GM23338 (cell line): Measurements from ENCODE around the gene OMP. TPM values are rescaled to one million over a fixed set of nuclear protein-coding genes. Genes with fewer than 3 reads are reported as not detected.

Experiments used
- ATAC-seq: fragments of 200-7000 bp; cut with Tn5 transposase; 3 replicates; pipeline ENCODE4 v1.9.1; 2020
- DNase-seq: peaks from one replicate; pipeline ENCODE4 v3.0.0-alpha.2; 2015; ENCODE audit warnings: low spot score
- H2AFZ ChIP-seq: fragments of 200-600 bp; sonication (generic); 2 replicates; pipeline ENCODE4 v1.8.0; 2016; ENCODE audit warnings: antibody characterized with exemption, mild to moderate bottlenecking, moderate library complexity
- H3F3A ChIP-seq: fragments of 200-600 bp; sonication (generic); replicated peaks from 2 replicates; pipeline ENCODE4 v1.8.0; 2017; ENCODE audit warnings: antibody characterized with exemption, mixed run types, low read depth
- H3K27ac ChIP-seq: fragments of 200-600 bp; sonication (generic); 2 replicates; pipeline ENCODE4 v1.6.1; 2016; ENCODE audit warnings: low read depth
- H3K27me3 ChIP-seq: fragments of 200-600 bp; sonication (generic); 2 replicates; pipeline ENCODE4 v1.8.0; 2016; ENCODE audit warnings: mild to moderate bottlenecking, mixed run types, moderate library complexity; ENCODE audit not compliant: insufficient read depth
- H3K36me3 ChIP-seq: fragments of 200-600 bp; sonication (generic); 2 replicates; pipeline ENCODE4 v1.8.0; 2016; ENCODE audit warnings: mild to moderate bottlenecking; ENCODE audit not compliant: insufficient read depth
- H3K4me1 ChIP-seq: fragments of 200-600 bp; sonication (generic); 2 replicates; pipeline ENCODE4 v1.8.0; 2016; ENCODE audit warnings: mild to moderate bottlenecking, moderate library complexity; ENCODE audit not compliant: insufficient read depth
- H3K4me2 ChIP-seq: fragments of 200-600 bp; sonication (generic); 2 replicates; pipeline ENCODE4 v1.7.1; 2017; ENCODE audit warnings: mixed run types
- H3K4me3 ChIP-seq: fragments of 200-600 bp; sonication (generic); 2 replicates; pipeline ENCODE4 v1.6.1; 2016; ENCODE audit warnings: mixed run types
- H3K79me2 ChIP-seq: fragments of 200-600 bp; sonication (generic); replicated peaks from 2 replicates; pipeline ENCODE4 v1.8.0; 2017; ENCODE audit warnings: mild to moderate bottlenecking; ENCODE audit not compliant: insufficient read depth
- H3K9me2 ChIP-seq: fragments of 200-600 bp; sonication (generic); 2 replicates; pipeline ENCODE4 v1.8.0; 2017; ENCODE audit not compliant: insufficient read depth
- H4K20me1 ChIP-seq: fragments of 200-600 bp; sonication (generic); replicated peaks from 2 replicates; pipeline ENCODE4 v1.8.0; 2017; ENCODE audit warnings: mild to moderate bottlenecking; ENCODE audit not compliant: insufficient read depth
- H3K27ac Mint-ChIP-seq: 2 replicates; pipeline ENCODE4 v1.8.0; 2020; ENCODE audit warnings: inconsistent platforms, mild to moderate bottlenecking, moderate library complexity, mixed read lengths
- H3K27me3 Mint-ChIP-seq: 3 replicates; pipeline ENCODE4 v1.8.0; 2022; ENCODE audit warnings: low read depth, mild to moderate bottlenecking, moderate library complexity, mixed read lengths, inconsistent platforms; ENCODE audit not compliant: insufficient read depth, poor library complexity
- H3K36me3 Mint-ChIP-seq: 3 replicates; pipeline ENCODE4 v1.8.0; 2021; ENCODE audit warnings: low read depth, mild to moderate bottlenecking, inconsistent platforms, moderate library complexity, mixed read lengths
- H3K4me1 Mint-ChIP-seq: 3 replicates; pipeline ENCODE4 v1.8.0; 2020; ENCODE audit warnings: mild to moderate bottlenecking, inconsistent platforms, mixed read lengths
- H3K4me3 Mint-ChIP-seq: 3 replicates; pipeline ENCODE4 v1.8.0; 2021; ENCODE audit warnings: moderate library complexity, mild to moderate bottlenecking, inconsistent platforms, mixed read lengths
- H3K9me3 Mint-ChIP-seq: 3 replicates; pipeline ENCODE4 v1.8.0; 2020; ENCODE audit warnings: moderate library complexity, mild to moderate bottlenecking, inconsistent platforms, mixed read lengths
- POLR2AphosphoS5 ChIP-seq: IDR thresholded peaks from 2 replicates; pipeline ENCODE4 v1.6.1; 2016; ENCODE audit warnings: antibody characterized with exemption, low read depth
- STAT1 ChIP-seq: IDR thresholded peaks from one replicate; pipeline ENCODE4 v1.6.1; 2016; ENCODE audit warnings: antibody characterized with exemption; ENCODE audit not compliant: unreplicated experiment
- ZNF331 ChIP-seq: fragments of 250-450 bp; sonication (Bioruptor Pico); IDR thresholded peaks from 2 replicates; pipeline ENCODE4 v1.5.0; 2020; ENCODE audit warnings: low read depth, mild to moderate bottlenecking, moderate library complexity
- long read RNA-seq: library from polyadenylated mRNA; unstranded; transcript quantifications from one replicate; pipeline ENCODE4 v2.0.0, GENCODE V29; 2020; ENCODE audit not compliant: unreplicated experiment
- polyA plus RNA-seq: library from polyadenylated mRNA; unstranded; fragments of >200 nt; fragmentation: Nextera tagmentation; extraction: Ambion mirVana; gene quantifications from 2 replicates; pipeline ENCODE4 v1.2.1, GENCODE V29; 2016
- total RNA-seq: library from RNA; depleted of rRNA; stranded (reverse); fragments of >200 nt; shearing (Covaris generic); gene quantifications from 2 replicates; pipeline ENCODE4 v1.2.3, GENCODE V29; 2014; rRNA removed
- TF ChIP-seq, protein P1 (sequence below): fragments of 250-450 bp; sonication (Bioruptor Pico); IDR thresholded peaks from 2 replicates; pipeline ENCODE4 v1.5.0; 2020; ENCODE audit warnings: mild to moderate bottlenecking, moderate library complexity

OMP gene, protein sequence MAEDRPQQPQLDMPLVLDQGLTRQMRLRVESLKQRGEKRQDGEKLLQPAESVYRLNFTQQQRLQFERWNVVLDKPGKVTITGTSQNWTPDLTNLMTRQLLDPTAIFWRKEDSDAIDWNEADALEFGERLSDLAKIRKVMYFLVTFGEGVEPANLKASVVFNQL
- total RNA-seq (1.0 TPM in 1 of 2 replicates, not detected in the other), polyA plus RNA-seq (not detected in 2 replicates)
- long read RNA-seq = 0 reads

DNA sequence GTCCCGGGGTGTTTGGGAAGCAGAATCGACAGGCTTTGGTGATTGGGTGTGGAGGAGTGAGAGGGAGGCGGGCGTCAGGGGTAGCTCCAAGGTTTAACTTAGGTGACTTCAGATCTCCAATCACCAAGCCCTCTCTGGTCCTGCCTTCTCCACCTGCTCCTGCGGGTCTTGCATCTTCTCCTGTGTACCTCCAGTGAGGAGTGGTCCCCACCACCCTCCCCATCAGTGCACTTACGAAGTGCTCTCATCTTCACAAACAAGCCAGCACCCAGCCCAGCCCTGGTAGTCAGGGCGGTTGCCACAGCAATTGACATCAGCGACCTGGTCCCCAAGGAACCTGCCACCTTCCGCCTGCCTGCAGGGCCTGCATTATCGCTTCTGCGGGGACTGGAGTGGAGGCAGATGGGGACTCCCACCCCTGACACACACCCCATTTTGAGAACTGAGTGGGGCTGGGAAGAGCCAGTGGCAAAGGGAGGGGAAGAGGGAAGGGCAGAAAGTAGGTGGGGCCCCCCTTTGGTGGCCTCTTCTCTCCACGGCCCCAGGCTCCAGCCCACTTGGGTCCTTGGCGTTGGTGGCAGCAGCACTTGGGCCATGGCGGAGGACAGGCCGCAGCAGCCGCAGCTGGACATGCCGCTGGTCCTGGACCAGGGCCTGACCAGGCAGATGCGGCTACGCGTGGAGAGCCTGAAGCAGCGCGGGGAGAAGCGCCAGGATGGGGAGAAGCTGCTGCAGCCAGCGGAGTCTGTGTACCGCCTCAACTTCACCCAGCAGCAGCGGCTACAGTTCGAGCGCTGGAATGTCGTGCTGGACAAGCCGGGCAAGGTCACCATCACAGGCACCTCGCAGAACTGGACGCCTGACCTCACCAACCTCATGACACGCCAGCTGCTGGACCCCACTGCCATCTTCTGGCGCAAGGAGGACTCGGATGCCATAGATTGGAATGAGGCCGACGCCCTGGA, at the start of gene OMP:
Gene OMP, plus strand, starts transcription at position 595 of the 965 bp plus-strand sequence. Its CDS starts 0 bp downstream, at position 595.
- no peaks in the 10 kb centered on the region for H3K79me2 ChIP-seq
- no peak within 1 kb of the TSS for H3K27ac ChIP-seq
- Mint-ChIP-seq H3K4me3 (no peak within 1 kb of the TSS), H3K9me3 (peaks cover 17% of the 10 kb centered on the region), H3K27ac (no peak within 1 kb of the TSS), H3K27me3 (peaks cover 15% of the 10 kb centered on the region), H3K4me1 (no peaks in the 10 kb centered on the region; the same call in 2 of the 3 replicates), H3K36me3 (peaks cover 13% of the 10 kb centered on the region)
- H3F3A ChIP-seq = no peaks in the 10 kb centered on the region
- no peaks in the 10 kb centered on the region for H3K36me3 ChIP-seq
- no peak for DNase-seq
- no peak within 1 kb of the TSS for H2AFZ ChIP-seq
- H3K9me2 ChIP-seq = 0 out of 2 replicates have a peak, but pooled peaks cover 5% of the 10 kb centered on the region
- no peaks in the 10 kb centered on the region for H4K20me1 ChIP-seq
- H3K4me2 ChIP-seq = no peak within 1 kb of the TSS
- no peaks in the 10 kb centered on the region for H3K4me1 ChIP-seq
- ATAC-seq = no peak
- TF ChIP-seq ZNF331 (CRISPR knock-in tag) (no peak), STAT1 (no peak), POLR2AphosphoS5 (no peak)
- TF ChIP-seq, protein P1, sequence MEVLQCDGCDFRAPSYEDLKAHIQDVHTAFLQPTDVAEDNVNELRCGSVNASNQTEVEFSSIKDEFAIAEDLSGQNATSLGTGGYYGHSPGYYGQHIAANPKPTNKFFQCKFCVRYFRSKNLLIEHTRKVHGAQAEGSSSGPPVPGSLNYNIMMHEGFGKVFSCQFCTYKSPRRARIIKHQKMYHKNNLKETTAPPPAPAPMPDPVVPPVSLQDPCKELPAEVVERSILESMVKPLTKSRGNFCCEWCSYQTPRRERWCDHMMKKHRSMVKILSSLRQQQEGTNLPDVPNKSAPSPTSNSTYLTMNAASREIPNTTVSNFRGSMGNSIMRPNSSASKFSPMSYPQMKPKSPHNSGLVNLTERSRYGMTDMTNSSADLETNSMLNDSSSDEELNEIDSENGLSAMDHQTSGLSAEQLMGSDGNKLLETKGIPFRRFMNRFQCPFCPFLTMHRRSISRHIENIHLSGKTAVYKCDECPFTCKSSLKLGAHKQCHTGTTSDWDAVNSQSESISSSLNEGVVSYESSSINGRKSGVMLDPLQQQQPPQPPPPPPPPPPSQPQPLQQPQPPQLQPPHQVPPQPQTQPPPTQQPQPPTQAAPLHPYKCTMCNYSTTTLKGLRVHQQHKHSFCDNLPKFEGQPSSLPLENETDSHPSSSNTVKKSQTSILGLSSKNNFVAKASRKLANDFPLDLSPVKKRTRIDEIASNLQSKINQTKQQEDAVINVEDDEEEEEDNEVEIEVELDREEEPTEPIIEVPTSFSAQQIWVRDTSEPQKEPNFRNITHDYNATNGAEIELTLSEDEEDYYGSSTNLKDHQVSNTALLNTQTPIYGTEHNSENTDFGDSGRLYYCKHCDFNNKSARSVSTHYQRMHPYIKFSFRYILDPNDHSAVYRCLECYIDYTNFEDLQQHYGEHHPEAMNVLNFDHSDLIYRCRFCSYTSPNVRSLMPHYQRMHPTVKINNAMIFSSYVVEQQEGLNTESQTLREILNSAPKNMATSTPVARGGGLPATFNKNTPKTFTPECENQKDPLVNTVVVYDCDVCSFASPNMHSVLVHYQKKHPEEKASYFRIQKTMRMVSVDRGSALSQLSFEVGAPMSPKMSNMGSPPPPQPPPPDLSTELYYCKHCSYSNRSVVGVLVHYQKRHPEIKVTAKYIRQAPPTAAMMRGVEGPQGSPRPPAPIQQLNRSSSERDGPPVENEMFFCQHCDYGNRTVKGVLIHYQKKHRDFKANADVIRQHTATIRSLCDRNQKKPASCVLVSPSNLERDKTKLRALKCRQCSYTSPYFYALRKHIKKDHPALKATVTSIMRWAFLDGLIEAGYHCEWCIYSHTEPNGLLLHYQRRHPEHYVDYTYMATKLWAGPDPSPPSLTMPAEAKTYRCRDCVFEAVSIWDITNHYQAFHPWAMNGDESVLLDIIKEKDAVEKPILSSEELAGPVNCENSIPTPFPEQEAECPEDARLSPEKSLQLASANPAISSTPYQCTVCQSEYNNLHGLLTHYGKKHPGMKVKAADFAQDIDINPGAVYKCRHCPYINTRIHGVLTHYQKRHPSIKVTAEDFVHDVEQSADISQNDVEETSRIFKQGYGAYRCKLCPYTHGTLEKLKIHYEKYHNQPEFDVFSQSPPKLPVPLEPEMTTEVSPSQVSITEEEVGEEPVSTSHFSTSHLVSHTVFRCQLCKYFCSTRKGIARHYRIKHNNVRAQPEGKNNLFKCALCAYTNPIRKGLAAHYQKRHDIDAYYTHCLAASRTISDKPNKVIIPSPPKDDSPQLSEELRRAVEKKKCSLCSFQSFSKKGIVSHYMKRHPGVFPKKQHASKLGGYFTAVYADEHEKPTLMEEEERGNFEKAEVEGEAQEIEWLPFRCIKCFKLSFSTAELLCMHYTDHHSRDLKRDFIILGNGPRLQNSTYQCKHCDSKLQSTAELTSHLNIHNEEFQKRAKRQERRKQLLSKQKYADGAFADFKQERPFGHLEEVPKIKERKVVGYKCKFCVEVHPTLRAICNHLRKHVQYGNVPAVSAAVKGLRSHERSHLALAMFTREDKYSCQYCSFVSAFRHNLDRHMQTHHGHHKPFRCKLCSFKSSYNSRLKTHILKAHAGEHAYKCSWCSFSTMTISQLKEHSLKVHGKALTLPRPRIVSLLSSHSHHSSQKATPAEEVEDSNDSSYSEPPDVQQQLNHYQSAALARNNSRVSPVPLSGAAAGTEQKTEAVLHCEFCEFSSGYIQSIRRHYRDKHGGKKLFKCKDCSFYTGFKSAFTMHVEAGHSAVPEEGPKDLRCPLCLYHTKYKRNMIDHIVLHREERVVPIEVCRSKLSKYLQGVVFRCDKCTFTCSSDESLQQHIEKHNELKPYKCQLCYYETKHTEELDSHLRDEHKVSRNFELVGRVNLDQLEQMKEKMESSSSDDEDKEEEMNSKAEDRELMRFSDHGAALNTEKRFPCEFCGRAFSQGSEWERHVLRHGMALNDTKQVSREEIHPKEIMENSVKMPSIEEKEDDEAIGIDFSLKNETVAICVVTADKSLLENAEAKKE (CRISPR knock-in tag) = no peak
- H3K27me3 ChIP-seq = no peaks in the 10 kb centered on the region
- no peak within 1 kb of the TSS for H3K4me3 ChIP-seq
